Endodermal cell (in vitro differentiated cells): ENCODE results near the gene BRD7. TPM values are rescaled to one million over a fixed set of nuclear protein-coding genes. Genes with fewer than 3 reads are reported as not detected.
A peak's percentile ranks its signal among the peaks of the same experiment; 100 is the strongest.

Experiments
- DNase-seq: peaks from one replicate; pipeline ENCODE4 v3.0.0-alpha.2; 2017
- H3K27ac ChIP-seq: 2 replicates; pipeline ENCODE4 v1.5.1; 2013; ENCODE audit warnings: mild to moderate bottlenecking, low read depth, low read length, moderate library complexity
- H3K27me3 ChIP-seq: 2 replicates; pipeline ENCODE4 v1.6.1; 2013; ENCODE audit warnings: mild to moderate bottlenecking, low read length, moderate library complexity; ENCODE audit not compliant: insufficient read depth, control insufficient read depth, poor library complexity, severe bottlenecking
- H3K36me3 ChIP-seq: 2 replicates; pipeline ENCODE4 v1.7.0; 2013; ENCODE audit warnings: mild to moderate bottlenecking, low read length, moderate library complexity; ENCODE audit not compliant: control insufficient read depth, insufficient read depth
- H3K4me1 ChIP-seq: one replicate; pipeline ENCODE4 v1.7.0; 2013; ENCODE audit warnings: low read length; ENCODE audit not compliant: control insufficient read depth, insufficient read depth
- H3K4me3 ChIP-seq: 2 replicates; pipeline ENCODE4 v1.5.1; 2013; ENCODE audit warnings: mild to moderate bottlenecking, low read length, moderate library complexity
- H3K9ac ChIP-seq: 2 replicates; pipeline ENCODE4 v1.6.1; 2013; ENCODE audit warnings: mild to moderate bottlenecking, low read length, moderate library complexity; ENCODE audit not compliant: poor library complexity, severe bottlenecking; ENCODE audit errors: extremely low read depth
- H3K9me3 ChIP-seq: 2 replicates; pipeline ENCODE4 v1.6.1; 2013; ENCODE audit warnings: mild to moderate bottlenecking, low read length, moderate library complexity; ENCODE audit not compliant: control insufficient read depth
- H3K27ac Mint-ChIP-seq: 2 replicates; pipeline ENCODE4 v1.8.0; 2020; ENCODE audit warnings: mixed read lengths
- H3K27me3 Mint-ChIP-seq: 2 replicates; pipeline ENCODE4 v1.8.0; 2021; ENCODE audit warnings: mild to moderate bottlenecking, mixed read lengths; ENCODE audit not compliant: insufficient read depth
- H3K36me3 Mint-ChIP-seq: 2 replicates; pipeline ENCODE4 v1.8.0; 2020; ENCODE audit warnings: low read depth, mixed read lengths
- H3K4me1 Mint-ChIP-seq: 2 replicates; pipeline ENCODE4 v1.8.0; 2020; ENCODE audit warnings: mixed read lengths
- H3K4me3 Mint-ChIP-seq: 2 replicates; pipeline ENCODE4 v1.8.0; 2020; ENCODE audit warnings: mild to moderate bottlenecking, moderate library complexity, mixed read lengths
- H3K9me3 Mint-ChIP-seq: 2 replicates; pipeline ENCODE4 v1.8.0; 2020; ENCODE audit warnings: mild to moderate bottlenecking, mixed read lengths
- WGBS, 2 experiments: methylation state at CpG; one replicate each; pipeline versions ENCODE4 v1.1.5 to v1.1.7; 2013; ENCODE audit warnings: missing lambda C conversion rate in 2 of 2, mixed read lengths in 1 of 2; ENCODE audit not compliant: insufficient coverage in 1 of 2, insufficient read length in 1 of 2; 5-methylcytosine and 5-hydroxymethylcytosine counted together
- total RNA-seq, 2 donors: library from RNA; stranded (reverse); fragmentation: NEBNext Ultra II Directional in 1 of 2; extraction: Animal tissue kit (Norgen Biotek cat#: 25700) in 1 of 2; gene quantifications; 2 replicates in 1 of 2; 3 replicates in 1 of 2; pipeline ENCODE4 v1.2.1, GENCODE V29; 2021
- TF ChIP-seq, protein P1 (sequence below): fragments of 200-600 bp; sonication (generic); conservative IDR thresholded peaks from 2 replicates; pipeline ENCODE4 v1.5.0; 2021; ENCODE audit warnings: antibody characterized with exemption, mild to moderate bottlenecking

Gene BRD7
- total RNA-seq, 2 donors from 2014 or later = 125 to 163 TPM

GRCh38 chr16:50334106-50334975 is 34.4 kb downstream of the BRD7 start:
- Histone ChIP-seq H3K4me3 (no peak overlapping the region), H3K9me3 (no peaks in the 10 kb centered on the region), H3K36me3 (peaks cover 72% of the 10 kb centered on the region), H3K27me3 (no peaks in the 10 kb centered on the region), H3K4me1 (no peaks in the 10 kb centered on the region), H3K27ac (peak overlapping the region; percentile 30), H3K9ac (no peak overlapping the region)
- TF ChIP-seq, protein P1, sequence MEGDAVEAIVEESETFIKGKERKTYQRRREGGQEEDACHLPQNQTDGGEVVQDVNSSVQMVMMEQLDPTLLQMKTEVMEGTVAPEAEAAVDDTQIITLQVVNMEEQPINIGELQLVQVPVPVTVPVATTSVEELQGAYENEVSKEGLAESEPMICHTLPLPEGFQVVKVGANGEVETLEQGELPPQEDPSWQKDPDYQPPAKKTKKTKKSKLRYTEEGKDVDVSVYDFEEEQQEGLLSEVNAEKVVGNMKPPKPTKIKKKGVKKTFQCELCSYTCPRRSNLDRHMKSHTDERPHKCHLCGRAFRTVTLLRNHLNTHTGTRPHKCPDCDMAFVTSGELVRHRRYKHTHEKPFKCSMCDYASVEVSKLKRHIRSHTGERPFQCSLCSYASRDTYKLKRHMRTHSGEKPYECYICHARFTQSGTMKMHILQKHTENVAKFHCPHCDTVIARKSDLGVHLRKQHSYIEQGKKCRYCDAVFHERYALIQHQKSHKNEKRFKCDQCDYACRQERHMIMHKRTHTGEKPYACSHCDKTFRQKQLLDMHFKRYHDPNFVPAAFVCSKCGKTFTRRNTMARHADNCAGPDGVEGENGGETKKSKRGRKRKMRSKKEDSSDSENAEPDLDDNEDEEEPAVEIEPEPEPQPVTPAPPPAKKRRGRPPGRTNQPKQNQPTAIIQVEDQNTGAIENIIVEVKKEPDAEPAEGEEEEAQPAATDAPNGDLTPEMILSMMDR = no peak
- no peak for DNase-seq
- Mint-ChIP-seq H3K27ac (peak overlapping the region; percentile 22), H3K4me3 (no peak overlapping the region), H3K9me3 (peaks cover 3% of the 10 kb centered on the region), H3K27me3 (no peaks in the 10 kb centered on the region), H3K4me1 (peaks cover 11% of the 10 kb centered on the region), H3K36me3 (peaks cover 61% of the 10 kb centered on the region)
- WGBS, 2 experiments = 95 to 98% methylated on average over 9 to 12 of the region's 14 CpGs

DNA sequence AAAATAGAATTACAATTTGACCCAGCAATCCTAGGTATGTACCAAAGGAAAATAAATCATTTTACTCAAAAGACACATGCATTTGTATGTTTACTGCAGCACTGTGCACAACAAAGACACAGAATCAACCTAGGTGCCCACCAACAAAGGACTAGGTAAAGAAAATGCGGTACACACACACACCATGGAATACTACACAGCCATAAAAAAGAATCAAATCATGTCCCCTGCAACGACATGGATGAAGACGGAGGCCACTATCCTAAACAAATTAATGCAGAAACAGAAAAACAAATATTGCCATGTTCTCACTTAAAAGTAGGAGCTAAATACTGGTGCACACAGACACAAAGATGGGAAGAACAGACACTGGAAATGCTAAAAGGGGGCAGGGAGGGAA is 36.2 kb downstream of the BRD7 start:
- DNase-seq = no peak
- no peak overlapping the region for H3K27ac ChIP-seq
- no peaks in the 10 kb centered on the region for H3K9me3 ChIP-seq
- no peak overlapping the region for H3K4me3 Mint-ChIP-seq
- H3K27me3 Mint-ChIP-seq = no peaks in the 10 kb centered on the region
- H3K27me3 ChIP-seq = no peaks in the 10 kb centered on the region
- peaks cover 74% of the 10 kb centered on the region for H3K36me3 ChIP-seq
- no peak overlapping the region for H3K27ac Mint-ChIP-seq
- H3K9me3 Mint-ChIP-seq = peaks cover 3% of the 10 kb centered on the region
- H3K36me3 Mint-ChIP-seq = peaks cover 62% of the 10 kb centered on the region
- H3K4me1 Mint-ChIP-seq = peaks cover 12% of the 10 kb centered on the region
- H3K4me1 ChIP-seq = no peaks in the 10 kb centered on the region
- no peak overlapping the region for H3K9ac ChIP-seq
- TF ChIP-seq, protein P1 = no peak
- H3K4me3 ChIP-seq = no peak overlapping the region
- WGBS, 2 experiments = 95% methylated on average over 3 of the region's 3 CpGs; no CpG with 5 or more reads in 1 of the 2 experiments

DNA sequence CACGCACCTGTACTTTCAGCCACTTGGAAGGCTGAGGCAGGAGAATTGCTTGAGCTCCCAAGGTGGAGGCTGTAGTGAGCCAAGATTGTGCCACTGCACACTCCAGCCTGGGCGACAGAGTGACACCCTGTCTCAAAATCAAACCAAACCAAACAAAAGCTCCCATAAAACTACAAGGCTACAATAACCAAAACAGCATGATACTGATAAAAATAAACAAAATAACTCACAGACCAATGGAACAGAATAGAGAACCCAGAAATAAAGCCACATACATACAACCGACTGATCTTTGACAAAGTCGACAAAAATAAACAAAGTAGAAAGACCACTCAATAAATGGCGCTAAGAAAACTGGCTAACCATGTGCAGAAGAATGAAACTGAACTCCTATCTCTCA is 37.2 kb downstream of the BRD7 start:
- Mint-ChIP-seq H3K4me3 (no peak overlapping the region), H3K27ac (no peak overlapping the region), H3K36me3 (peaks cover 57% of the 10 kb centered on the region), H3K9me3 (peaks cover 3% of the 10 kb centered on the region), H3K27me3 (no peaks in the 10 kb centered on the region), H3K4me1 (peaks cover 12% of the 10 kb centered on the region)
- no peaks in the 10 kb centered on the region for H3K9me3 ChIP-seq
- TF ChIP-seq, protein P1 = no peak
- H3K4me3 ChIP-seq = no peak overlapping the region
- no peak overlapping the region for H3K27ac ChIP-seq
- H3K27me3 ChIP-seq = no peaks in the 10 kb centered on the region
- H3K36me3 ChIP-seq = peaks cover 82% of the 10 kb centered on the region
- no peak overlapping the region for H3K9ac ChIP-seq
- H3K4me1 ChIP-seq = no peaks in the 10 kb centered on the region
- DNase-seq = no peak
- 96 to 97% methylated on average over 4 to 5 of the region's 5 CpGs for WGBS, 2 experiments
